ENCODE data around the gene TNNI2.

TNNI2 gene

GRCh38 chr11:1837171-1838076, 1.4 kb upstream of the TNNI2 start:
- peak; percentile 98 for DNase-seq (ENCODE audit: insufficient read length)
- no peak for TF ChIP-seq POLR2A (IDR thresholded peaks at IDR 0.05; ENCODE audit: low read depth, low read length)
- no peak for TF ChIP-seq POLR2AphosphoS5 (IDR thresholded peaks at IDR 0.05; ENCODE audit: low read depth, low read length)
- peak; percentile 96 for FAIRE-seq

- no peak for TF ChIP-seq TAF1 (IDR thresholded peaks at IDR 0.05; ENCODE audit: borderline replicate concordance, low read depth, low read length)
- TF ChIP-seq POLR2A (IDR thresholded peaks at IDR 0.05; ENCODE audit: low read depth, low read length): no peak
- no peak for DNase-seq (ENCODE audit: insufficient read length)
- no peak for FAIRE-seq
These were observed 730 bp upstream of the TNNI2 start for GRCh38 chr11:1838077-1838425.

DNA sequence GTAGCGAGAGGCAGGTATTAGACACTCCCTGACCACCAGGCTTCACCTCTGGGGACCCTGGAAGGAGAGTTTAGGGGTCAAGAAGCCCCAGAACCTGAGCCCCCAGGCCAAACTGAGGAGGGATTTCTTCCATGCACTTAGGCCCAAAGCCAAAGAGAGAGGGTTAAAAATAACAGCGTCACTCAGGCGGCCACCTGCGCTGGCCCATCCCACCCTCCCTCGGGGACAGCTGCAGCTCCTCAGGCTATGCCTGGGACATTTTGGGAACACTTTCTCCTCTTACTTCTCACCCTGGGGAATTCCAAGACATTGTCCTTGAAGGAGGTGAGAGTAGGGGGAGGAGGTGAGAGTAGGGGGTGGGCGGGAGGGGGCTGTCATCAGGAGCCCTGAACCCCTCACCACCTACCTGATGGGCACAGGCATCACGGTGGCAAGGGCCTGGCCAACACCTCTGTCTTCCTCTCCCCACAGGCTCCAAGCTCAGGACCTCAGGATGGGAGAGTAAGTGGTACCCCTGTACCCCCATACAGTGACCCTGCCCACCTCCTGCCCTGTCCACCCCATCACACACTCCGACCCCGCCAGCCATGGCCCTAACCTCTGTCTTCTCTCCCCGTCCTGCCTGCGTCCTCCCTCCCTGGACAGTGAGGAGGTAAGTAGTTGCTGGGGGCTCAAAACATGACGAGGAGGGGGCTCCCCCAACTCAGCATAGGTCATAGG, 583 bp downstream of the TNNI2 start:
- TF ChIP-seq POLR2AphosphoS5 (IDR thresholded peaks at IDR 0.05; ENCODE audit: low read depth, low read length) (no peak), POLR2A (IDR thresholded peaks at IDR 0.05; ENCODE audit: low read depth, low read length) (no peak)
- FAIRE-seq (peak; percentile 9), DNase-seq (ENCODE audit: insufficient read length) (no peak)

DNA sequence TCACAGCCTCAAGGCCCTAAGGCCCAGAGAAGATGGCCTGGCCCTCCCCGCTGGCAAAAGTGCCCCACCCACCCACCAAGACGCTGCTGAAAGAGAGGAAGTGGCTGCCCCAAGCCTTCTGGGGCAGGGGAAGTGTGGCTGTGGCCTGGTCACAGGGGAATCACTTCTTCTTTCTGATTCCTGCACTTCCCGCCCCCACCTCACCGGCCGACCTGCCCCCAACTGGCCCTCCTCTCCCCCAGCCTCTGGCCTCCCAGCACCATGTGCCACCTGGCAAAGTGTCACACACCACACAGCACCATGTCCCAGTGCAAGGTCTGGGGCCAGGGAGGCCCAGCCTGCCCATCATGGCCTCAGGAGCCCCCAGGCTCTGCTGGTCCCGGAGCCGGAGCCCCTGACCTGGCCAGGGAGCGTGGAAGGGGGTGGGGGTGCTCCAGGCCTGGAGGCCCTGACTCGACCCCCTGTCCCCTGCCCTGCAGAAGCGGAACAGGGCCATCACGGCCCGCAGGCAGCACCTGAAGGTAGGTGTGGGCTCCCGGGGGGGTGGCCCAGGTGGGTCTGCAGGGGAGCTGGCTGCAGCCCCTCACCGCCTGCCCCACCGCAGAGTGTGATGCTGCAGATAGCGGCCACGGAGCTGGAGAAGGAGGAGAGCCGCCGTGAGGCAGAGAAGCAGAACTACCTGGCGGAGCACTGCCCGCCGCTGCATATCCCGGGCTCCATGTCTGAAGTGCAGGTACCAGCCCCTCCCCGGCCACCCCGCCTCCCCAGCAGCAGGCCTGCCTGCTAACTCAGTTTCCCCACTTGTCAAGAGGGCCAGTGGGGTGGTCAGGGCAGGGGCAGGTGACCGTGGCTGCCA, 1.4 kb downstream of the TNNI2 start:
- DNase-seq (ENCODE audit: insufficient read length) (peak; percentile 79), FAIRE-seq (peak; percentile 89)
- no peak for TF ChIP-seq TAF1 (IDR thresholded peaks at IDR 0.05; ENCODE audit: borderline replicate concordance, low read depth, low read length)
- TF ChIP-seq POLR2AphosphoS5 (IDR thresholded peaks at IDR 0.05; ENCODE audit: low read depth, low read length): no peak
- TF ChIP-seq POLR2A (IDR thresholded peaks at IDR 0.05; ENCODE audit: low read depth, low read length): no peak

DNA sequence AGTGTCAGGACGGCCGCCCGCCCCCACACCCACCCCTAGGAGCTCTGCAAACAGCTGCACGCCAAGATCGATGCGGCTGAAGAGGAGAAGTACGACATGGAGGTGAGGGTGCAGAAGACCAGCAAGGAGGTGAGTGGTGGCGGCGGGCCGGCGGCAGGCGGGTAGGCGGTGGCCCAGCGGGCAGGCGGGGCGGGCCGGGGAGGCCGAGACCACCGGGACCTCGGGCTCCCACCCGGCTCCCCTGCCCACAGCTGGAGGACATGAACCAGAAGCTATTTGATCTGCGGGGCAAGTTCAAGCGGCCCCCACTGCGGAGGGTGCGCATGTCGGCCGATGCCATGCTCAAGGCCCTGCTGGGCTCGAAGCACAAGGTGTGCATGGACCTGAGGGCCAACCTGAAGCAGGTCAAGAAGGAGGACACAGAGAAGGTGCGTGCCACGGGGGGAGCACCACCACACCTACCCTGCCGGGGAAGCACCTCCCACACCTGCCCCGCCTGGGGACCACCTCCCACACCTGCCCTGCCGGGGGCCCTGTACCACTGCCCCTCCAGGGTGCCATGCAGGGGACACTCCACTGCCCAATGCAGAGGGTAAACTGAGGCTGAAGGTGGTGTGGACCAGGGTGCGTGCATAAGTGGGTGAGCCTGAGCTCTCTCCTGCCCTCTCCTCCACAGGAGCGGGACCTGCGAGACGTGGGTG, 2.1 kb downstream of the TNNI2 start:
- FAIRE-seq (peak; percentile 64), DNase-seq (ENCODE audit: insufficient read length) (no peak)
- TF ChIP-seq POLR2AphosphoS5 (IDR thresholded peaks at IDR 0.05; ENCODE audit: low read depth, low read length): no peak
- no peak for TF ChIP-seq POLR2A (IDR thresholded peaks at IDR 0.05; ENCODE audit: low read depth, low read length)
- no peak for TF ChIP-seq TAF1 (IDR thresholded peaks at IDR 0.05; ENCODE audit: borderline replicate concordance, low read depth, low read length)

GRCh38 chr11:1841511-1842148, 2.8 kb downstream of the TNNI2 start:
- no peak for FAIRE-seq
- no peak for TF ChIP-seq POLR2A (IDR thresholded peaks at IDR 0.05; ENCODE audit: low read depth, low read length)
- TF ChIP-seq POLR2AphosphoS5 (IDR thresholded peaks at IDR 0.05; ENCODE audit: low read depth, low read length): no peak
- TF ChIP-seq TAF1 (IDR thresholded peaks at IDR 0.05; ENCODE audit: borderline replicate concordance, low read depth, low read length): no peak
- DNase-seq (ENCODE audit: insufficient read length): no peak

GRCh38 chr11:1842149-1843097, 3.6 kb downstream of the TNNI2 start:
- FAIRE-seq (peak; percentile 21), DNase-seq (ENCODE audit: insufficient read length) (no peak)
- TF ChIP-seq TAF1 (IDR thresholded peaks at IDR 0.05; ENCODE audit: borderline replicate concordance, low read depth, low read length) (no peak), POLR2A (IDR thresholded peaks at IDR 0.05; ENCODE audit: low read depth, low read length) (no peak), POLR2AphosphoS5 (IDR thresholded peaks at IDR 0.05; ENCODE audit: low read depth, low read length) (no peak)

GRCh38 chr11:1843098-1843473, 4.3 kb downstream of the TNNI2 start:
- no peak for DNase-seq (ENCODE audit: insufficient read length)
- FAIRE-seq: no peak
- no peak for TF ChIP-seq POLR2AphosphoS5 (IDR thresholded peaks at IDR 0.05; ENCODE audit: low read depth, low read length)

DNA sequence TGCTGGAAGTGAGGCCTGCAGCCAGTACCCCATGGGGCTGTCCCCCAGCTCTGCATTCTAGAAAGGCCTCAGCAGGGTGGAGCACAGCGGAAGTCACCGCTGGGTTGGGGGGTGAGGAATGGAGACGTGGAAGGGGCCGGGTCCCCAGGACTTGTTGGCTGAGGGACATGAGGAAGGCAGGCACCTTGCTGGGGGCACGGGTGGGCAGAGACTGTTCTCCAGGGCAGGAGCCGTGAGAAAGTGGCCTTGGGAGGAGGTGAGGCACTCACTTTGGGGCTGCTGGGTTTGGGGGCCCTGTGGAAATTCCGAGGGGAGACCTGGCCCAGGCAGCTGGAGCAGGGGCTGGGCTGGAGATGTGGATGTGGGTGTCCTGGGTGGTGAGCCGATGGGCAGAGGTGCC, 5.0 kb downstream of the TNNI2 start:
- TF ChIP-seq POLR2A (IDR thresholded peaks at IDR 0.05; ENCODE audit: low read depth, low read length) (no peak), TAF1 (IDR thresholded peaks at IDR 0.05; ENCODE audit: borderline replicate concordance, low read depth, low read length) (no peak), POLR2AphosphoS5 (IDR thresholded peaks at IDR 0.05; ENCODE audit: low read depth, low read length) (no peak)
- DNase-seq (ENCODE audit: insufficient read length) (no peak), FAIRE-seq (no peak)
